GM23338 (cell line): ENCODE data around the gene DLK1. TPM values are rescaled to one million over a fixed set of nuclear protein-coding genes. Genes with fewer than 3 reads are reported as not detected.

ENCODE experiments used
- ATAC-seq: fragments of 200-7000 bp; cut with Tn5 transposase; 3 replicates; pipeline ENCODE4 v1.9.1; 2020
- DNase-seq: peaks from one replicate; pipeline ENCODE4 v3.0.0-alpha.2; 2015; ENCODE audit warnings: low spot score
- H2AFZ ChIP-seq: fragments of 200-600 bp; sonication (generic); 2 replicates; pipeline ENCODE4 v1.8.0; 2016; ENCODE audit warnings: antibody characterized with exemption, mild to moderate bottlenecking, moderate library complexity
- H3F3A ChIP-seq: fragments of 200-600 bp; sonication (generic); replicated peaks from 2 replicates; pipeline ENCODE4 v1.8.0; 2017; ENCODE audit warnings: antibody characterized with exemption, mixed run types, low read depth
- H3K27ac ChIP-seq: fragments of 200-600 bp; sonication (generic); 2 replicates; pipeline ENCODE4 v1.6.1; 2016; ENCODE audit warnings: low read depth
- H3K27me3 ChIP-seq: fragments of 200-600 bp; sonication (generic); 2 replicates; pipeline ENCODE4 v1.8.0; 2016; ENCODE audit warnings: mild to moderate bottlenecking, mixed run types, moderate library complexity; ENCODE audit not compliant: insufficient read depth
- H3K36me3 ChIP-seq: fragments of 200-600 bp; sonication (generic); 2 replicates; pipeline ENCODE4 v1.8.0; 2016; ENCODE audit warnings: mild to moderate bottlenecking; ENCODE audit not compliant: insufficient read depth
- H3K4me1 ChIP-seq: fragments of 200-600 bp; sonication (generic); 2 replicates; pipeline ENCODE4 v1.8.0; 2016; ENCODE audit warnings: mild to moderate bottlenecking, moderate library complexity; ENCODE audit not compliant: insufficient read depth
- H3K4me2 ChIP-seq: fragments of 200-600 bp; sonication (generic); 2 replicates; pipeline ENCODE4 v1.7.1; 2017; ENCODE audit warnings: mixed run types
- H3K4me3 ChIP-seq: fragments of 200-600 bp; sonication (generic); 2 replicates; pipeline ENCODE4 v1.6.1; 2016; ENCODE audit warnings: mixed run types
- H3K79me2 ChIP-seq: fragments of 200-600 bp; sonication (generic); replicated peaks from 2 replicates; pipeline ENCODE4 v1.8.0; 2017; ENCODE audit warnings: mild to moderate bottlenecking; ENCODE audit not compliant: insufficient read depth
- H3K9me2 ChIP-seq: fragments of 200-600 bp; sonication (generic); 2 replicates; pipeline ENCODE4 v1.8.0; 2017; ENCODE audit not compliant: insufficient read depth
- H4K20me1 ChIP-seq: fragments of 200-600 bp; sonication (generic); replicated peaks from 2 replicates; pipeline ENCODE4 v1.8.0; 2017; ENCODE audit warnings: mild to moderate bottlenecking; ENCODE audit not compliant: insufficient read depth
- H3K27ac Mint-ChIP-seq: 2 replicates; pipeline ENCODE4 v1.8.0; 2020; ENCODE audit warnings: inconsistent platforms, mild to moderate bottlenecking, moderate library complexity, mixed read lengths
- H3K27me3 Mint-ChIP-seq: 3 replicates; pipeline ENCODE4 v1.8.0; 2022; ENCODE audit warnings: low read depth, mild to moderate bottlenecking, moderate library complexity, mixed read lengths, inconsistent platforms; ENCODE audit not compliant: insufficient read depth, poor library complexity
- H3K36me3 Mint-ChIP-seq: 3 replicates; pipeline ENCODE4 v1.8.0; 2021; ENCODE audit warnings: low read depth, mild to moderate bottlenecking, inconsistent platforms, moderate library complexity, mixed read lengths
- H3K4me1 Mint-ChIP-seq: 3 replicates; pipeline ENCODE4 v1.8.0; 2020; ENCODE audit warnings: mild to moderate bottlenecking, inconsistent platforms, mixed read lengths
- H3K4me3 Mint-ChIP-seq: 3 replicates; pipeline ENCODE4 v1.8.0; 2021; ENCODE audit warnings: moderate library complexity, mild to moderate bottlenecking, inconsistent platforms, mixed read lengths
- H3K9me3 Mint-ChIP-seq: 3 replicates; pipeline ENCODE4 v1.8.0; 2020; ENCODE audit warnings: moderate library complexity, mild to moderate bottlenecking, inconsistent platforms, mixed read lengths
- CREB1 ChIP-seq: fragments of 250-450 bp; sonication (Bioruptor Pico); IDR thresholded peaks from 2 replicates; pipeline ENCODE4 v1.5.0; 2020; ENCODE audit warnings: low read depth, mild to moderate bottlenecking, moderate library complexity
- ETS1 ChIP-seq: IDR thresholded peaks from 2 replicates; pipeline ENCODE4 v1.6.1; 2016; ENCODE audit warnings: antibody characterized with exemption
- EZH2 ChIP-seq: fragments of 200-600 bp; sonication (generic); IDR thresholded peaks from one replicate; pipeline ENCODE4 v1.8.0; 2017; ENCODE audit warnings: antibody characterized with exemption, mild to moderate bottlenecking, low read depth; ENCODE audit not compliant: unreplicated experiment
- EZH2phosphoT487 ChIP-seq: fragments of 200-600 bp; sonication (generic); IDR thresholded peaks from one replicate; pipeline ENCODE4 v1.8.1; 2018; ENCODE audit warnings: antibody characterized with exemption; ENCODE audit not compliant: unreplicated experiment
- JUNB ChIP-seq: IDR thresholded peaks from one replicate; pipeline ENCODE4 v1.6.1; 2016; ENCODE audit warnings: antibody characterized with exemption; ENCODE audit not compliant: unreplicated experiment
- NANOG ChIP-seq: IDR thresholded peaks from 2 replicates; pipeline ENCODE4 v1.6.1; 2016; ENCODE audit warnings: antibody characterized with exemption, borderline replicate concordance
- STAT1 ChIP-seq: IDR thresholded peaks from one replicate; pipeline ENCODE4 v1.6.1; 2016; ENCODE audit warnings: antibody characterized with exemption; ENCODE audit not compliant: unreplicated experiment
- ZNF114 ChIP-seq: fragments of 250-450 bp; sonication (Bioruptor Pico); IDR thresholded peaks from 2 replicates; pipeline ENCODE4 v1.5.0; 2020; ENCODE audit warnings: mild to moderate bottlenecking, moderate library complexity
- ZNF331 ChIP-seq: fragments of 250-450 bp; sonication (Bioruptor Pico); IDR thresholded peaks from 2 replicates; pipeline ENCODE4 v1.5.0; 2020; ENCODE audit warnings: low read depth, mild to moderate bottlenecking, moderate library complexity
- polyA plus RNA-seq: library from polyadenylated mRNA; unstranded; fragments of >200 nt; fragmentation: Nextera tagmentation; extraction: Ambion mirVana; gene quantifications from 2 replicates; pipeline ENCODE4 v1.2.1, GENCODE V29; 2016
- total RNA-seq: library from RNA; depleted of rRNA; stranded (reverse); fragments of >200 nt; shearing (Covaris generic); gene quantifications from 2 replicates; pipeline ENCODE4 v1.2.3, GENCODE V29; 2014
- TF ChIP-seq, protein P1 (sequence below), 2 experiments: fragments of 200-600 bp in 1 of 2; sonication (generic) in 1 of 2; conservative IDR thresholded peaks; 2 replicates each; pipeline versions ENCODE4 v1.5.1 to v1.6.1; 2016 to 2017; ENCODE audit warnings: antibody characterized with exemption in 2 of 2, low read depth in 2 of 2, mild to moderate bottlenecking in 2 of 2, moderate library complexity in 1 of 2

The DLK1 gene
- total and polyA plus RNA-seq, 2 experiments from 2014 or later: 1.1 to 1.2 TPM

DNA sequence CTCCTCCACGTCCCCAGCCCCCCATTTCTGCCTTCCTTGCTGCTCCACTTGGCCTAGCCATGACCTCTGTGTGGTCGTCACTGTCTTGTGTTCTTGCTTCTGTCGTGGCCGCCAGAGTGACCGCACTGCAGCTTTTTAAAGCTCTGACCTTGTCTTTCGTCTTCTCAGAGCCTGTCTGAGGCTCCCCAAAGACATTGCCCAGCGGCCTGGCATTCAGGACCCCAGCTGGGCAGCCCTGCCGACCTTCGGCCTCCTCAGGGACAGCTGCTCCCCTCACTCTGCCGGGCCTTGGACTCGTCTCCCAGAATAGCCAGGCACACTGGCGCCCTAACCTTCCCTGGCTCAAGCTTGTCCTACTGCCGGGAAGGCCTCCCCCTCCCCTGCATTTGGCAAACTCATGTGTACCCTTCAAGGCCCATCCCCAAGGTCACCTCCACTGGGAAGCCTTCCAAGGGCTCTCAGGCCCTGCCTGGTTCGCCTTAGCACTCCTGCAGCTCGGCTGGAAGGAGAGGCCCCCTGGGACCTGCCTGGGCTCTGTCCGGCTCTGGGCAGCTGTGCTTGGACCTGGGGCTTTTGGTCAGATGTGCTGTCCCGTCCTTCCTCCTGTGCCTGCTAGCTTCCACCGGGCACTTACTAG lies 15.7 kb upstream of the DLK1 start:
- TF ChIP-seq, protein P1, sequence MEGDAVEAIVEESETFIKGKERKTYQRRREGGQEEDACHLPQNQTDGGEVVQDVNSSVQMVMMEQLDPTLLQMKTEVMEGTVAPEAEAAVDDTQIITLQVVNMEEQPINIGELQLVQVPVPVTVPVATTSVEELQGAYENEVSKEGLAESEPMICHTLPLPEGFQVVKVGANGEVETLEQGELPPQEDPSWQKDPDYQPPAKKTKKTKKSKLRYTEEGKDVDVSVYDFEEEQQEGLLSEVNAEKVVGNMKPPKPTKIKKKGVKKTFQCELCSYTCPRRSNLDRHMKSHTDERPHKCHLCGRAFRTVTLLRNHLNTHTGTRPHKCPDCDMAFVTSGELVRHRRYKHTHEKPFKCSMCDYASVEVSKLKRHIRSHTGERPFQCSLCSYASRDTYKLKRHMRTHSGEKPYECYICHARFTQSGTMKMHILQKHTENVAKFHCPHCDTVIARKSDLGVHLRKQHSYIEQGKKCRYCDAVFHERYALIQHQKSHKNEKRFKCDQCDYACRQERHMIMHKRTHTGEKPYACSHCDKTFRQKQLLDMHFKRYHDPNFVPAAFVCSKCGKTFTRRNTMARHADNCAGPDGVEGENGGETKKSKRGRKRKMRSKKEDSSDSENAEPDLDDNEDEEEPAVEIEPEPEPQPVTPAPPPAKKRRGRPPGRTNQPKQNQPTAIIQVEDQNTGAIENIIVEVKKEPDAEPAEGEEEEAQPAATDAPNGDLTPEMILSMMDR (conservative IDR thresholded peaks at IDR 0.05; ENCODE audit: low read depth in 2 of 2): no peak
- no peak overlapping the region for H2AFZ ChIP-seq
- DNase-seq (no peak), ATAC-seq (no peak)
- H3K27ac ChIP-seq: no peak overlapping the region
- no peaks in the 10 kb centered on the region for H4K20me1 ChIP-seq
- Mint-ChIP-seq H3K27me3 (peaks cover 30% of the 10 kb centered on the region), H3K36me3 (peaks cover 3% of the 10 kb centered on the region; the same call in 1 of the 3 replicates), H3K27ac (no peak overlapping the region), H3K4me1 (peaks cover 27% of the 10 kb centered on the region), H3K4me3 (peak overlapping the region; percentile 26; the same call in 2 of the 3 replicates), H3K9me3 (no peaks in the 10 kb centered on the region; the same call in 2 of the 3 replicates)
- no peaks in the 10 kb centered on the region for H3F3A ChIP-seq
- peaks cover 17% of the 10 kb centered on the region for H3K4me1 ChIP-seq
- H3K27me3 ChIP-seq: peaks cover 23% of the 10 kb centered on the region
- no peaks in the 10 kb centered on the region for H3K36me3 ChIP-seq
- no peaks in the 10 kb centered on the region for H3K79me2 ChIP-seq
- H3K4me3 ChIP-seq: no peak overlapping the region
- H3K4me2 ChIP-seq: peak overlapping the region; percentile 53; the same call in 1 of the 2 replicates
- no peaks in the 10 kb centered on the region for H3K9me2 ChIP-seq

- Histone ChIP-seq H3K27ac (no peak overlapping the region), H4K20me1 (no peaks in the 10 kb centered on the region), H3K4me3 (no peak overlapping the region), H3K4me2 (no peak overlapping the region), H3F3A (no peaks in the 10 kb centered on the region), H3K4me1 (peaks cover 17% of the 10 kb centered on the region), H2AFZ (no peak overlapping the region), H3K9me2 (no peaks in the 10 kb centered on the region), H3K36me3 (no peaks in the 10 kb centered on the region), H3K79me2 (no peaks in the 10 kb centered on the region), H3K27me3 (peaks cover 23% of the 10 kb centered on the region)
- Mint-ChIP-seq H3K27me3 (peaks cover 30% of the 10 kb centered on the region), H3K36me3 (peaks cover 3% of the 10 kb centered on the region; the same call in 1 of the 3 replicates), H3K27ac (no peak overlapping the region), H3K4me1 (peaks cover 27% of the 10 kb centered on the region), H3K9me3 (no peaks in the 10 kb centered on the region; the same call in 2 of the 3 replicates), H3K4me3 (no peak overlapping the region)
- DNase-seq (no peak), ATAC-seq (no peak)
- TF ChIP-seq ZNF114 (no peak), CREB1 (CRISPR knock-in tag) (no peak), STAT1 (no peak), NANOG (no peak), ZNF331 (CRISPR knock-in tag) (no peak), ETS1 (no peak), EZH2 (no peak), JUNB (no peak), EZH2phosphoT487 (no peak)
- TF ChIP-seq, protein P1 (conservative IDR thresholded peaks at IDR 0.05; ENCODE audit: low read depth in 2 of 2): no peak
Measured at GRCh38 chr14:100711493-100711892, 15.2 kb upstream of the DLK1 start.
